ENCODE results near the gene NTM.

DNA sequence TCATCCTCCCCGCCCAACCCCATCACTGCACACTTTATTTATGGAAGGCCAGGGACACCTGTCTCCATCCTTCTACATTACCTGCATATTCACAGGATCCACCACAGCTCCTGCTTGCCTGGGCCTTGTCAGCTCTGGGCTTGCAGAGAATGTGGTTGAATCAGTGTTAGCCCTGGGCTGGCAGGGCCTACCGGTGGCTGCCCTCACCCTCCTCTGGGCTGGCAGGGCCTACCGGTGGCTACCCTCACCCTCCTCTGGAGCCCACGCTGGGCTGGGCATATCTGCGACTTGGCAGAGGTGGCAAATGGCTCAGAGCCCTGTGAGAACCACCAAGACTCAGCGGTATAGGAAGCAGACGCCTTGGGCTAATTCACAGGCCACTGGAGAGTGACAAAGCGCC, 300.9 kb downstream of the NTM start:
- TF ChIP-seq, protein P1, sequence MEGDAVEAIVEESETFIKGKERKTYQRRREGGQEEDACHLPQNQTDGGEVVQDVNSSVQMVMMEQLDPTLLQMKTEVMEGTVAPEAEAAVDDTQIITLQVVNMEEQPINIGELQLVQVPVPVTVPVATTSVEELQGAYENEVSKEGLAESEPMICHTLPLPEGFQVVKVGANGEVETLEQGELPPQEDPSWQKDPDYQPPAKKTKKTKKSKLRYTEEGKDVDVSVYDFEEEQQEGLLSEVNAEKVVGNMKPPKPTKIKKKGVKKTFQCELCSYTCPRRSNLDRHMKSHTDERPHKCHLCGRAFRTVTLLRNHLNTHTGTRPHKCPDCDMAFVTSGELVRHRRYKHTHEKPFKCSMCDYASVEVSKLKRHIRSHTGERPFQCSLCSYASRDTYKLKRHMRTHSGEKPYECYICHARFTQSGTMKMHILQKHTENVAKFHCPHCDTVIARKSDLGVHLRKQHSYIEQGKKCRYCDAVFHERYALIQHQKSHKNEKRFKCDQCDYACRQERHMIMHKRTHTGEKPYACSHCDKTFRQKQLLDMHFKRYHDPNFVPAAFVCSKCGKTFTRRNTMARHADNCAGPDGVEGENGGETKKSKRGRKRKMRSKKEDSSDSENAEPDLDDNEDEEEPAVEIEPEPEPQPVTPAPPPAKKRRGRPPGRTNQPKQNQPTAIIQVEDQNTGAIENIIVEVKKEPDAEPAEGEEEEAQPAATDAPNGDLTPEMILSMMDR (IDR thresholded peaks at IDR 0.05; ENCODE audit: extremely low read depth in 1 of 2, insufficient read depth in 1 of 2, low read depth in 1 of 2, low read length in 2 of 2), result no peak
- TF ChIP-seq EZH2 (IDR thresholded peaks at IDR 0.05; ENCODE audit: borderline replicate concordance, low read depth, low read length, severe bottlenecking), result no peak
- TF ChIP-seq JUN (IDR thresholded peaks at IDR 0.05; ENCODE audit: borderline replicate concordance, insufficient read depth, insufficient read length, low read depth), result no peak
- TF ChIP-seq POLR2AphosphoS5 (IDR thresholded peaks at IDR 0.05; ENCODE audit: insufficient read depth, low read depth, low read length), result no peak
- TF ChIP-seq POLR2A (IDR thresholded peaks at IDR 0.05; ENCODE audit: low read depth, low read length), result no peak
- TF ChIP-seq MYC (IDR thresholded peaks at IDR 0.05; ENCODE audit: low read depth, low read length), result no peak
- no peak for TF ChIP-seq GATA2 (IDR thresholded peaks at IDR 0.05; ENCODE audit: insufficient read depth, insufficient read length, low read depth, low read length)

Data from endothelial cell of umbilical vein (primary cell).